ENCODE data around the gene RELN. TPM values are rescaled to one million over a fixed set of nuclear protein-coding genes. Genes with fewer than 3 reads are reported as not detected.
"Not testable (repeated sequence)": the region's sequence is repeated elsewhere in the genome, so short reads cannot be mapped to it uniquely, and the experiment has no call there.

The RELN gene
- total and polyA plus RNA-seq, 8 donors: 0.08 to 1.4 (median 0.64) TPM

- intact Hi-C loops (cut with DNase I): no loop called here
- ATAC-seq (no peak), FAIRE-seq (no peak), DNase-seq (no peak)
- no peak overlapping the region for H3K27ac ChIP-seq
- WGBS, 2 donors: 75 to 83% methylated on average over 13 of the region's 13 CpGs
- no peaks in the 10 kb centered on the region for H3K36me3 ChIP-seq
- H3K9me3 ChIP-seq: no peaks in the 10 kb centered on the region
- no peak for TF ChIP-seq CTCF (IDR thresholded peaks at IDR 0.05)
- H3K4me1 ChIP-seq: no peaks in the 10 kb centered on the region
- peaks cover 0 to 6% (median 0%) of the 10 kb centered on the region in 4 donors for H3K27me3 ChIP-seq
- no peak overlapping the region for H3K4me3 ChIP-seq
These were observed 484.8 kb downstream of the RELN start for GRCh38 chr7:103504505-103505135.

- no peak for TF ChIP-seq CTCF (IDR thresholded peaks at IDR 0.05)
- no peak for FAIRE-seq
- intact Hi-C loops (cut with DNase I): no loop called here
These were observed 488.3 kb downstream of the RELN start for GRCh38 chr7:103501206-103501605.

DNA sequence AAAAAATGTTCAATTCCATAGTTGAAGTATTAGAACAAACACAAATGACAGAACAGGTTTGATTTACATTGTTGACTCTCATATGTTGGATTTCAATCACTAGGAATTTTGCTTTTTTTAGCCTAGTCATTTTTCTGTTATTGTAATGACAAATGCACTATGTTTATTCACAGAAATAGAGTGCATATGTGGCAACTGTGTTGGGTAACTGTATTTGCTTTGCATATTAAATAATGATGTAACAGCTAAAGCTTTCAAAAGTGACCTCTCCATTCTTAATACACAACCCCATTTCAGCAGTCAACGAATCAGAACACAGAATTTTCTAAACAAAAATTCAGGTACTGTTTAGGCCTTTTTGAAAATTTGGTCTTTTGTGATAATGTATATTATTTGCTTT is 489.5 kb downstream of the RELN start:
- Histone ChIP-seq H3K4me3 (no peak overlapping the region), H3K36me3 (no peaks in the 10 kb centered on the region), H3K4me1 (no peaks in the 10 kb centered on the region), H3K27me3 (peaks cover 0 to 5% (median 0%) of the 10 kb centered on the region in 4 donors), H3K27ac (no peak overlapping the region), H3K9me3 (no peaks in the 10 kb centered on the region)
- DNase-seq (no peak), ATAC-seq (no peak), FAIRE-seq (no peak)
- intact Hi-C loops (cut with DNase I): no loop called here
- no peak for TF ChIP-seq CTCF (IDR thresholded peaks at IDR 0.05)
- 59 to 66% methylated on average over 1 of the region's 1 CpG for WGBS, 2 donors

More at GRCh38 chr7:103501206-103501605, 488.3 kb downstream of the RELN start:
- H3K4me3 ChIP-seq: no peak overlapping the region
- 55 to 61% methylated on average over 4 of the region's 4 CpGs for WGBS, 2 donors
- no peaks in the 10 kb centered on the region for H3K36me3 ChIP-seq
- no peak for ATAC-seq
- H3K27me3 ChIP-seq: peaks cover 0 to 6% (median 0%) of the 10 kb centered on the region in 4 donors
- no peak for DNase-seq
- H3K4me1 ChIP-seq: no peaks in the 10 kb centered on the region
- H3K27ac ChIP-seq: no peak overlapping the region
- no peaks in the 10 kb centered on the region for H3K9me3 ChIP-seq

DNA sequence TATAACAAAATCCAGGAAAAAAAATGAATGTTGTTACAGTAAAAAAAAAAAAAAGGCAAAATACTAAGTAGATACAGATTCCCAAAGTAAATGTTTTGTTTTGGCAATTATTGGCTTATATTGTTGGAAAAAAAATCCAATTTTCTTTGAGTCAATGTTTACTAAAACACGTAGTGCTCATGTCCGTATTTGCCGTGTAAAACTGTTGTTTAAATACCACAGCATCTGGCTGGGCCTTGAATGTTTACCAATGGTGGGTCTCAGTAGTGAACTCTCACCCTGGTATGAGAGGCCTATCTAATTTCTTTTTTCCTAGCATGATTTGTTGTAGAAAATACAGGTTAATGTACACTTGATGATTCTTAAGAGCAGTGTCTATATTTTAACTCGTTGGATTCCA is 502.0 kb downstream of the RELN start:
- Histone ChIP-seq H3K27me3 (peaks cover 0 to 5% (median 0%) of the 10 kb centered on the region in 4 donors), H3K4me1 (no peaks in the 10 kb centered on the region), H3K4me3 (no peak overlapping the region), H3K36me3 (no peaks in the 10 kb centered on the region), H3K9me3 (no peaks in the 10 kb centered on the region), H3K27ac (no peak overlapping the region)
- ATAC-seq (no peak), FAIRE-seq (no peak), DNase-seq (no peak)
- WGBS, 2 donors: 53 to 55% methylated on average over 4 of the region's 4 CpGs
- no peak for TF ChIP-seq CTCF (IDR thresholded peaks at IDR 0.05)
- intact Hi-C loops (cut with DNase I): no loop called here

DNA sequence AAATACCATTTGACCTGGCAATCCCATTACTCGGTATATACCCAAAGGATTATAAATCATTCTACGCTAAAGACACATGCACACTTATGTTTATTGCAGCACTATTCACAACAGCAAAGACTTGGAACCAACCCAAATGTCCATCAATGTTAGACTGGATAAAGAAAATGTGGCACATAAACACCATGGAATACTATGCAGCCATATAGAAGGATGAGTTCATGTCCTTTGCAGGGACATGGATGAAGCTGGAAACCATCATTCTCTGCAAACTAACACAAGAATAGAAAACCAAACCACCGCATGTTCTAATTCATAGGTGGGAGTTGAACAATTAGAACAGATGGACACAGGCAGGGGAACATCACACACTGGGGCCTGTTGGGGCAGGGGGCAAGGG is 502.6 kb downstream of the RELN start:
- H3K9me3 ChIP-seq; DNase-seq; H3K4me1 ChIP-seq; H3K4me3 ChIP-seq; H3K27ac ChIP-seq; H3K36me3 ChIP-seq; intact Hi-C loops (cut with DNase I); H3K27me3 ChIP-seq; FAIRE-seq; ATAC-seq: not testable (repeated sequence)
- WGBS, 2 donors: 97 to 99% methylated on average over 3 of the region's 3 CpGs

Measured in pancreas (tissue), 10 donors.